Stimulated activated CD8-positive, alpha-beta memory T cell treated with anti-CD3 and anti-CD28 coated beads, Interleukin-4, amount 100 ng/mL, for 1 hour (primary cell): Measurements from ENCODE around the gene HTN1.
"Not testable (repeated sequence)": the region's sequence is repeated elsewhere in the genome, so short reads cannot be mapped to it uniquely, and the experiment has no call there.

Source experiments
- DNase-seq, 2 donors: peaks; one replicate each; pipeline ENCODE4 v3.0.0-alpha.2; 2020; ENCODE audit warnings: low read depth in 2 of 2, low spot score in 1 of 2

HTN1 gene

DNA sequence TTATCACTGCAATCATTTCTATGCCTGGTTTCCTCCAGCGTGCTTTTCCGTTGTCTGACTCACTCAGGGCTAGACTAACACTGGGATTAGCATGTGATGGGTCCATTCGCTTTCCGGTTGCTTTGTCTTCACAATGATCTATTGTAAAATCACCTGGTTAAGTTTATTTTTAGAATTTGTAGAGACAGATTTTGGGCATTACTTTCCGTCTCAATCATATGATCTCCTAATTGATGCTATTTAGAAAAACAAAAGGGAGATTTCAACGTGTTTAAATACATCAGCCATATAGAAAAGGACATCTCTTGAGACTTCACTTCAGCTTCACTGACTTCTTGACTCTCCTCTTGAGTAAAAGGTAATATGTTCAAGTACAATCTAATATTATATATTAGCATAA, at the start of gene HTN1:
TSS of gene HTN1 (plus strand) at position 301 of the 400 bp plus-strand sequence. CDS start 2,639 bp downstream, outside the sequence.
- DNase-seq = not testable (repeated sequence)

DNA sequence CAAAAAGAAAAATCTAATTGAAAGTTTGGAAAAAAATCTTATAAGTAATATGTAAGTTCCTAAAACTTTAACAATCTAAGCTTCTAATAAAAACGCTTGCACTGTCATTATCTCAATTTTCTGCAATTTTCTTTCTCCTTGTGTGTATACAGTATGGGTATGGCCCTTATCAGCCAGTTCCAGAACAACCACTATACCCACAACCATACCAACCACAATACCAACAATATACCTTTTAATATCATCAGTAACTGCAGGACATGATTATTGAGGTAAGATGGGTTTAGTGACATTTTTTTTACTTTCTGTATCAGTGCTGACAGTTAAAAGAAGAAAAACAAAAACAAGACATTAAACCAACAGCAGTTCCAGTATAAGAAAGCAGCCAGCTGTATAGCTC, 49.5 kb upstream of the HTN1 start:
- no peak for DNase-seq

DNA sequence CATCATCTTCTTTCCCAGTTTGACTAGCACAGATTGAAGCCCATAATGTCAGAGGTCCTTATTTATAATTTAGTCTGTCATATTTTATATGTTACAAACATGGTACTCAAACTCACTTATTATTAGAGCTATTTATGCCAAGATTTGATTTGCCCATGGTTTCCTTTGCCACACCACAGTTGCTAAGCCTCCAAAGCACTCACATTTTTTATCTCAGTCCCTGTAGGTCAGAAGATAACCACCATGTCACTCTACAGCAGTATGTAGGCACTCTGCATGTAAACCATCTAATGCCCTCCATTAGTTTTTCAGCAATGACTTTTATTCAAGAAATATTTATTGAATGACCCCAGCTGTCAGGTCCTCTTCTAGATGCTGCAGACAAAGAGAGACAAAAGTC, 47.7 kb upstream of the HTN1 start:
- no peak for DNase-seq

DNA sequence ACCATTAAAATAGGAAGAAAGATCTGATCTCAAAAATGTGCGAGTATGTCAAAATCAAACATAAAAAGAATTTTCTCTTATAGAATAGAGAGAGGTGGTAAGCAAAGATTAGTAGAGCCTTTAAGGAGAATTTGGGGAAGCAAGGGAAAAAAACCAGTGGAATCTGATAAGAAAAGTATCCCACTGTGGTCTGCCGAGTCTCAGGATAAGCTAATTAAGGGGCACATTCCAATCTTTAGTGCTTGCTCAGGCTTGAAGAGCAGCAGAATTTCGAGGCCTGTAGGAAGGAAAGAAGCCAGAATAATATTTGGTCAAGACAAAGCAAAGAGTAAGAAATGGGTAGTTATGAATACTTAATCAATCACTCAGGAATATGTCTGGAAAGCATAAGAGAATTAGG, 41.5 kb upstream of the HTN1 start:
- no peak for DNase-seq

DNA sequence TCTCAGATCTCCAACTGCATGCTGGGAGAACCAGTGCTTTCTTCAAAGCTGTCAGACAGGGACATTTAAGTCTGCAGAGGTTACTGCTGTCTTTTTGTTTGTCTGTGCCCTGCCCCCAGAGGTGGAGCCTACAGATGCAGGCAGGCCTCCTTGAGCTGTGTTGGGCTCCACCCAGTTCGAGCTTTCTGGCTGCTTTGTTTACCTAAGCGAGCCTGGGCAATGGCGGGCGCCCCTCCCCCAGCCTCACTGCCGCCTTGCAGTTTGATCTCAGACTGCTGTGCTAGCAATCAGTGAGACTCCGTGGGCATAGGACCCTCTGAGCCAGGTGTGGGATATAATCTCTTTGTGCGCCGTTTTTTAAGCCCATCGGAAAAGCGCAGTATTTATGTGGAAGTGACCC, 31.2 kb upstream of the HTN1 start:
- DNase-seq = not testable (repeated sequence)

DNA sequence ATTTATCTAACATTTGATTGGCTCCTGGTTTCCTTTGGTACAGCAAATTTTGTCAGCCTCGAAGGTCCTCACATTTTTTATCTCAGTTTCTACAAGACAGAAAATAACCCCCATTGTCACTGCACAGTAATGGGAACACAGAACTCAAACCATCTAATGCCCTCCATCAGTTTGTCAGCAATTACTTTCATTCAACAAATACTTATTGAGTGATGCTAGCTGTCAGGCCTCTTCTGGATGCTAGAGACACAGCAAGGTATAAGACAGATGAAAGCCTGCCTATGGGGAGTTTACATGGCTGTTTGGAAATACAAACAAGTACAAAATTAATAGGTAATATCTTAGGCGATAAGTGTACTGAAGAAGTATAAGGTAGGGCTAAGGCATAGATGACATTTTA, 27.0 kb upstream of the HTN1 start:
- DNase-seq = no peak

DNA sequence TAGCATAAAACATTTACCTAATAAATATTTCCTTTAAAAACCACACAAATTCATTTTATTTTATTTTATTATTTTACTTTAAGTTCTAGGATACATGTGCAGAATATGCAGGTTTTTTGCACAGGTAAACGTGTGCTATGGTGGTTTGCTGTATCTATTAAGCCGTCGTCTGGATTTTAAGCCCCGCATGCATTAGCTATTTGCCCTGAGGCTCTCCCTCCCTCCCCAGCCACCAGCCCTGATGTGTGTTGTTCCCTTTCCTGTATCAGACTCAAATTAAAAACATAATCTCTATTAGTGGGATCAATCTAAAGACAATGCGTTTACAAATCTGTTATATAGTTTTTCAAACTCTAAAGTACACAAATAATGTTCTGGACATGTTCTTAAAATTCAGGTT, 23.2 kb upstream of the HTN1 start:
- no peak for DNase-seq

DNA sequence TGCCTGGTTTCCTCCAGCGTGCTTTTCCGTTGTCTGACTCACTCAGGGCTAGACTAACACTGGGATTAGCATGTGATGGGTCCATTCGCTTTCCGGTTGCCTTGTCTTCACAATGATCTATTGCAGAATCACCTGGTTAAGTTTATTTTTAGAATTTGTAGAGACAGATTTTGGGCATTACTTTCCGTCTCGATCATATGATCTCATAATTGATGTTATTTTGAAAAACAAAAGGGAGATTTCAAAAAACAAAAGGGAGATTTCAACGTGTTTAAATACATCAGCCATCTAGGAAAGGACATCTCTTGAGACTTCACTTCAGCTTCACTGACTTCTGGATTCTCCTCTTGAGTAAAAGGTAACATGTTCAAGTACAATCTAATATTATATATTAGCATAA, 22.1 kb upstream of the HTN1 start, which contains the start of gene HTN3:
TSS of gene HTN3 (plus strand) at position 301 of the 400 bp plus-strand sequence. CDS start 2,282 bp downstream, outside the sequence.
- DNase-seq = not testable (repeated sequence)

DNA sequence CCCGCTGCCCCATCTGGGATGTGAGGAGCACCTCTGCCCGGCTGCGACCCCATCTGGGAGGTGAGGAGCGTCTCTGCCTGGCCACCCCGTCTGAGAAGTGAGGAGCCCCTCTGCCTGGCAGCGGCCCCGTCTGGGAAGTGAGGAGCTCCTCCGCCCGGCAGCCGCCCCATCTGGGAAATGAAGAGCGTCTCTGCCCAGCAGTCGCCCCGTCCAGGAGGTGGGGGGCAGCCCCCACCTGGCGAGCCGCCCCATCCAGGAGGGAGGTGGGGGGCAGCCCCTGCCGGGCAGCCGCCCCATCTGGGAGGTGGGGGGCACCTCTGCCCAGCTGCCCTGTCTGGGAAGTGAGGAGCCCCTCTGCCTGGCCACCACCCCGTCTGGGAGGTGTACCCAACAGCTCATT, 12.7 kb upstream of the HTN1 start:
- not testable (repeated sequence) for DNase-seq

DNA sequence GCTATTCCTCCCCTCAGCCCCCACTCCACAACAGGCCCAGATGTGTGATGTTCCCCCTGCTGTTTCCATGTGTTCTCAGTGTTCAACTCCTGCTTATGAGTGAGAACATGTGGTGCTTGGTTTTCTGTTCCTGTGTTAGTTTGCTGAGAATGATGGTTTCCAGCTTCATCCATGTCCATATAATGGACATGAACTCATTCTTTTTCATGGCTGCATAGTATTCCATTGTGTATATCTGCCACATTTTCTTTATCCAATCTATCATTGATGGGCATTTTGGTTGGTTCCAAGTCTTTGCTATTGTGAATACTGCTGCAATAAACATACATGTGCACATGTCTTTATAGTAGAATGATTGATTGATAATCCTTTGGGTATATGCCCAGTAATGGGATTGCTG, 10.3 kb upstream of the HTN1 start:
- DNase-seq = not testable (repeated sequence)

DNA sequence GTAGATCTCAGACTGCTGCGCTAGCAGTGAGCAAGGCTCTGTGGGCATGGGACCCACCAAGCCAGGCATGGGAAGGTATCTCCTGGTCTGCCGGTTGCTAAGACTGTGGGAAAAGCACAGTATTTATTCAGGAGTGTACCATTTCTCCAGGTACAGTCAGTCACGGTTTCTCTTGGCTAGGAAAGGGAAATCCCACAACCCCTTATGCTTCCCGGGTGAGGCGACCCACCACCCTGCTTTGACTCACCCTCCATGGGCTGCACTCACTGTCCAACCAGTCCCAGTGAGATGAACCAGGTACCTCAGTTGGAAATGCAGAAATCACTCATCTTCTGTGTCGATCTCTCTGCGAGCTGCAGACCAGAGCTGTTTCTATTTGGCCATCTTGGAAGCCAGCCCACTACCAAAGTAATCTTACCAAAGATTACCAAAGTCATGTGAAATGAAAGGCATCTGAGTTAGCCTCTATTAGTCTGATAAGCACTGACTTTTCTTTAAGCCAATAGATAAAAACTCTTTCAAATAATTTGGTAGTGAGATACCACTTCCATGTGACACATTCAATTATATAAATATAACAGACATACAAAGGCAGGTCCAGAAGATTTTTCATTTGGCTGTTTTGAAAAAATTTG, 8.5 kb upstream of the HTN1 start:
- DNase-seq = no peak

DNA sequence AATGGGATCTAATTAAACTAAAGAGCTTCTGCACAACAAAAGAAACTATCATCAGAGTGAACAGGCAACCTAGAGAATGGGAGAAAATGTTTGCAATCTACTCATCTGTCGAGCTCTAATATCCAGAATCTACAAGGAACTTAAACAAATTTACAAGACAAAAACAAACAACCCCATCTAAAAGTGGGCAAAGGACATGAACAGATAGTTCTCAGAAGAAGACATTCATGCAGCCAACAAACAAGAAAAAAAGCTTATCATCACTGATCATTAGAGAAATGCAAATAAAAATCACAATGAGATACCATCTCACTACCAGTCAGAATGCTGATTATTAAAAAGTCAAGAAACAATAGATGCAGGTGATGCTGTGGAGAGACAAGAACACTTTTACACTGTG, 6.3 kb downstream of the HTN1 start:
- DNase-seq = not testable (repeated sequence)

DNA sequence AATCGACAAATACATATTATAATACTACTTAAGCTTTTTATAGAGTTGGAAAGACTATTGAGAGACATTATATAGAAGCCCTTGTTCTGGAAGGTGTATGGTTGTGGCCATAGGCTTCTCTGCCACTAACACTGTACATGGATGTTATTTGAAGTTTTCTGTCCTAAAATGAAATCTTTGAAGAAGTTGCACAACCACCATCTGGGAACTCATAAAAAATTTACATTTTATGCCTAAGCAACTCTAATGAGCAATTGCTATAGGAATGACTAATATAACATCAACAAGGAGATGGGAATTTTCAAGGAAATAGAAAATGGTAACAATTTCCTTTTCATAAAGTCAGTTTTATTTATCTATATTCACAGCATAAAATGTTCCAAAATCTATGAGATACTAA, 7.4 kb downstream of the HTN1 start:
- no peak for DNase-seq

DNA sequence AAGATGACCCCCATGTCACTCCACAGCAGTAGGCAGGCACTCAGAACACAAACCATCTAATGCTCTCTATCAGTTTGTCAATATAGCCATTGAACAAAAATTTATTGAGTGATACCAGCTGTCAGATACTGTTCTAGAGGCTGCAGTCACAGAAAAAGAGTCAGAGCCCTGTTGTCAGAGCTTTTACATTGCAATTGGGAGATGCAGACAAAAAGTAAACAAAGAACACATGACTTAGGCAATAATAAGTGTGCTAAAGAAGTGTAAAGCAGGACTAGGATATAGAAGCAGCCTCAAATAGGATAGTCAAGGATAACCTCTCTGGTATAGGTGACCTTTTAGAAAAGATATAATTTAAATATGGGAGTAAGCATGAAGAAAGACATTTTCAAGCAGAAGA, 8.9 kb downstream of the HTN1 start:
- no peak for DNase-seq

DNA sequence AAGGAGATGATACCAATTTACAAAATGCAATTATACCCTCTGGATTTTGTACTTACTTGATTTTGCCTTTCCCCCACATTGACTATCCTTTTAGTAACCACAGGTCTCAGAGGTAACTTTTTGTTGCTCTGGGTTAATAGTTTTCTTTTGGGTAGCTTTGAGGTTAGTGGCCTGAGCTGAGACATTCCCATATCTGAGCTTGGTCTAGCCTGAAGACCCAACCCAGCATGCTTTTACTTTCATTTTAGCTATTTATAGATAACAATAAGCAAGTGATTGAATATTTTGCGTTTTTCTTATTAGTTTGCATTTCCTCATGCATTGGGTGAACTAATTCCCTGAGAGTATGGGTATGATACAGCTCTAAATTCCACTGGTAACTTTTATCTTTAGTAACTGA, 11.8 kb downstream of the HTN1 start:
- no peak for DNase-seq

DNA sequence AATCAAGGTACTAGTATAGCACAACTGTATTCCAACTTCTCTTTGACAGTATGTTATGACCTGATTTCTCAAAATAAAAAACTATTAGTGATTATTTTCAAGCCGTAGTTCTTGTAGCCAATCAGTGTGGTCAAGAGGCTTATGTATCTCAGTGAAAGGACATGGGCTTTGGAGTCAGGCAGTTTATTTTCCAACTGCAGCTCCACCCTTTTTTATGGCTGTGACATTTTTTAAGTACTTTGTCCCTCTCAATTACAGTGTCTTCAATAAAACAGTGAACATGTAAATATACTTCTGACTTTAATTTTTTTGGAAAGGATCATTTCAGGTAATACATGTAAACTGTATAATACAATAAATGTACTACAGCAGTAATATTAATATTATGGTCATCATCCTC, 30.0 kb downstream of the HTN1 start:
- DNase-seq = no peak

DNA sequence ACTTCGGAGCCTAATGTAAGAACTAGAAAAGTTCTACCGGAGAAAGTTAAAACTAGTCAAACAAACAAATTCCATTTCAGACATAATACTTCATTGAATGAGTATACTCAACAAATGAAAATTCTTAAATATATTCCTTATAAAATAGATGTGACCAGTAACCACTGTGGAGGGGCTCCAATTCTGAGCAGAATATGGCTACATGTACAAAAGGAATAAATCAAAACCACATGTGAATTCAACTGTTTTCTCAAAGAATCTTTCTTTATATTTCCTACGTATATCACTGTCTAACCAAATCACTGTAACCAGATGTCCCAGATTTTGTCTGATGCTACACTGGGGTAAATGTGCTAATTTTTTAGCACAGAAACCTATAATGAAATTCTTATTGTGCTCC, 49.0 kb downstream of the HTN1 start:
- no peak for DNase-seq
